Lower lobe of right lung (tissue), 2 donors: ENCODE data around the gene MRPS6. TPM values are rescaled to one million over a fixed set of nuclear protein-coding genes. Genes with fewer than 3 reads are reported as not detected.

Experiments used
- ATAC-seq, 2 donors: fragments of 200-7000 bp; cut with Tn5 transposase; one replicate each; pipeline ENCODE4 v1.9.1; 2020 to 2022; ENCODE audit warnings: mild to moderate bottlenecking in 2 of 2, moderate library complexity in 2 of 2
- DNase-seq: peaks from one replicate; pipeline ENCODE4 v3.0.0-alpha.2; 2020
- H3K27ac ChIP-seq: fragments of 200-600 bp; one replicate; pipeline ENCODE4 v1.8.0; 2022
- H3K27me3 ChIP-seq: fragments of 200-600 bp; one replicate; pipeline ENCODE4 v1.8.0; 2022; ENCODE audit warnings: low read depth
- H3K36me3 ChIP-seq: fragments of 200-600 bp; one replicate; pipeline ENCODE4 v1.8.0; 2022; ENCODE audit warnings: mild to moderate bottlenecking
- H3K4me1 ChIP-seq: fragments of 200-600 bp; one replicate; pipeline ENCODE4 v1.8.0; 2022
- H3K4me3 ChIP-seq: fragments of 200-600 bp; one replicate; pipeline ENCODE4 v1.8.0; 2022; ENCODE audit warnings: mild to moderate bottlenecking
- H3K9me3 ChIP-seq: fragments of 200-600 bp; one replicate; pipeline ENCODE4 v1.8.0; 2022
- CTCF ChIP-seq: fragments of 200-600 bp; IDR thresholded peaks from one replicate; pipeline ENCODE4 v1.8.0; 2022; ENCODE audit warnings: antibody characterized with exemption, mild to moderate bottlenecking
- intact Hi-C: fragments of 100-400 bp; cut with DNase I; formaldehyde crosslinking; loops from one replicate; pipeline ENCODE4 v1.11.0; 2022
- total RNA-seq: library from RNA; stranded (reverse); fragmentation: NEBNext Ultra II Directional; extraction: Animal tissue kit (Norgen Biotek cat#: 25700); gene quantifications from one replicate; pipeline ENCODE4 v1.2.1, GENCODE V29; 2021
- donor health status: DM: no; HTN: yes; CAD: no; lungs with severe emphysema.

MRPS6 gene
- total RNA-seq, 1 donor from 2014 or later: 44.5 TPM

- no peaks in the 10 kb centered on the region for H3K27me3 ChIP-seq
- H3K4me3 ChIP-seq: no peak overlapping the region
- no peak overlapping the region for H3K27ac ChIP-seq
- no peak for DNase-seq
- peaks cover 12% of the 10 kb centered on the region for H3K36me3 ChIP-seq
- intact Hi-C loops: no loop called here
- H3K4me1 ChIP-seq: peaks cover 47% of the 10 kb centered on the region
- no peak for ATAC-seq
- no peak for TF ChIP-seq CTCF
- no peaks in the 10 kb centered on the region for H3K9me3 ChIP-seq
Measured at GRCh38 chr21:34132202-34132601, 58.8 kb downstream of the MRPS6 start.

GRCh38 chr21:34132926-34133325 is 59.5 kb downstream of the MRPS6 start:
- Histone ChIP-seq H3K27me3 (no peaks in the 10 kb centered on the region), H3K4me3 (no peak overlapping the region), H3K27ac (no peak overlapping the region), H3K4me1 (peaks cover 47% of the 10 kb centered on the region), H3K36me3 (peaks cover 7% of the 10 kb centered on the region), H3K9me3 (no peaks in the 10 kb centered on the region)
- no peak for DNase-seq
- intact Hi-C loops: no loop called here
- TF ChIP-seq CTCF: no peak
- no peak for ATAC-seq

GRCh38 chr21:34133392-34133791 is 60.0 kb downstream of the MRPS6 start:
- Histone ChIP-seq H3K27ac (no peak overlapping the region), H3K27me3 (no peaks in the 10 kb centered on the region), H3K36me3 (peaks cover 7% of the 10 kb centered on the region), H3K9me3 (no peaks in the 10 kb centered on the region), H3K4me1 (peaks cover 47% of the 10 kb centered on the region), H3K4me3 (no peak overlapping the region)
- intact Hi-C loops: no loop called here
- ATAC-seq (no peak), DNase-seq (no peak)
- TF ChIP-seq CTCF: no peak

GRCh38 chr21:34133802-34134201 is 60.4 kb downstream of the MRPS6 start:
- Histone ChIP-seq H3K4me1 (peaks cover 45% of the 10 kb centered on the region), H3K36me3 (peaks cover 7% of the 10 kb centered on the region), H3K9me3 (no peaks in the 10 kb centered on the region), H3K27ac (no peak overlapping the region), H3K4me3 (no peak overlapping the region), H3K27me3 (no peaks in the 10 kb centered on the region)
- intact Hi-C loops: no loop called here
- ATAC-seq: no peak
- TF ChIP-seq CTCF: no peak
- no peak for DNase-seq

GRCh38 chr21:34135330-34135729 is 62.0 kb downstream of the MRPS6 start:
- no peaks in the 10 kb centered on the region for H3K27me3 ChIP-seq
- H3K4me3 ChIP-seq: no peak overlapping the region
- DNase-seq (no peak), ATAC-seq (no peak)
- intact Hi-C loops: no loop called here
- no peaks in the 10 kb centered on the region for H3K9me3 ChIP-seq
- H3K27ac ChIP-seq: no peak overlapping the region
- peaks cover 7% of the 10 kb centered on the region for H3K36me3 ChIP-seq
- H3K4me1 ChIP-seq: peaks cover 30% of the 10 kb centered on the region
- no peak for TF ChIP-seq CTCF

GRCh38 chr21:34141373-34141772 is 68.0 kb downstream of the MRPS6 start:
- intact Hi-C loops: no loop called here

More at GRCh38 chr21:34141373-34141772, 68.0 kb downstream of the MRPS6 start:
- Histone ChIP-seq H3K9me3 (no peaks in the 10 kb centered on the region), H3K4me3 (no peak overlapping the region), H3K36me3 (peaks cover 24% of the 10 kb centered on the region), H3K27me3 (no peaks in the 10 kb centered on the region), H3K4me1 (no peaks in the 10 kb centered on the region), H3K27ac (no peak overlapping the region)
- DNase-seq: no peak
- ATAC-seq: no peak
- no peak for TF ChIP-seq CTCF
